HepG2 (cell line): ENCODE data around the gene LAMB3. TPM values are rescaled to one million over a fixed set of nuclear protein-coding genes. Genes with fewer than 3 reads are reported as not detected.

Experiments
- GMEB1 ChIP-seq: sonication (generic); formaldehyde crosslinking; IDR thresholded peaks from 2 replicates; pipeline ENCODE4 v1.5.1; 2020; ENCODE audit warnings: missing genetic modification reagents, mild to moderate bottlenecking, borderline replicate concordance
- KAT2B ChIP-seq: fragments of 150-350 bp; IDR thresholded peaks from 2 replicates; pipeline ENCODE4 v1.6.1; 2014; ENCODE audit warnings: low read depth, low read length, borderline replicate concordance
- SKIL ChIP-seq: sonication (generic); formaldehyde crosslinking; IDR thresholded peaks from 2 replicates; pipeline ENCODE4 v1.8.0; 2022; ENCODE audit warnings: missing genetic modification reagents, mild to moderate bottlenecking, moderate library complexity, borderline replicate concordance
- TOE1 ChIP-seq: sonication (generic); formaldehyde crosslinking; IDR thresholded peaks from 2 replicates; pipeline ENCODE4 v1.4.0; 2020; ENCODE audit warnings: mild to moderate bottlenecking, missing genetic modification reagents
- ZBTB33 ChIP-seq: sonication (generic); formaldehyde crosslinking; IDR thresholded peaks from 2 replicates; pipeline ENCODE4 v1.4.0; 2020; ENCODE audit warnings: missing genetic modification reagents
- ZNF264 ChIP-seq: sonication (generic); formaldehyde crosslinking; IDR thresholded peaks from 2 replicates; pipeline ENCODE4 v1.4.0; 2020; ENCODE audit warnings: missing genetic modification reagents
- ZNF576 ChIP-seq: sonication (generic); formaldehyde crosslinking; IDR thresholded peaks from 2 replicates; pipeline ENCODE4 v1.4.0; 2020; ENCODE audit warnings: mild to moderate bottlenecking, missing genetic modification reagents
- polyA plus RNA-seq, 8 experiments: library from polyadenylated mRNA; depleted of rRNA in 3 of 8; stranded (reverse) in 7 of 8; unstranded in 1 of 8; fragments of >200 nt; fragmentation: Illumina TruSeq in 4 of 8; extraction: Trizol in 4 of 8; gene quantifications; 2 replicates each; pipeline versions ENCODE4 v1.2.1 to v1.2.3, GENCODE V29; 2011 to 2016; ENCODE audit warnings: low read depth in 4 of 8, missing spikeins in 1 of 8, mixed read lengths in 1 of 8; ENCODE audit not compliant: insufficient read depth in 1 of 8
- total RNA-seq, 5 experiments: library from RNA; depleted of rRNA; stranded (reverse); fragments of >200 nt; fragmentation: Illumina TruSeq; extraction: Trizol; gene quantifications; 2 replicates each; pipeline ENCODE4 v1.2.3, GENCODE V29; 2016; ENCODE audit warnings: low read depth in 1 of 5
- TF ChIP-seq, protein P1 (sequence below): IDR thresholded peaks from 2 replicates; pipeline ENCODE4 v1.6.1; 2016; ENCODE audit warnings: low read depth, control low read depth
- TF ChIP-seq, protein P2 (sequence below): sonication (generic); formaldehyde crosslinking; IDR thresholded peaks from 2 replicates; pipeline ENCODE4 v1.4.0; 2020; ENCODE audit warnings: mild to moderate bottlenecking, missing genetic modification reagents
- TF ChIP-seq, protein P3 (sequence below): fragments of 450-650 bp; IDR thresholded peaks from 2 replicates; pipeline ENCODE4 v1.6.1; 2017

Gene LAMB3
- total and polyA plus RNA-seq, 2 of the 13 experiments (the other 11 are each of a cell fraction or from before 2014, with no cell fraction given), result 0.18 to 0.24 TPM

DNA sequence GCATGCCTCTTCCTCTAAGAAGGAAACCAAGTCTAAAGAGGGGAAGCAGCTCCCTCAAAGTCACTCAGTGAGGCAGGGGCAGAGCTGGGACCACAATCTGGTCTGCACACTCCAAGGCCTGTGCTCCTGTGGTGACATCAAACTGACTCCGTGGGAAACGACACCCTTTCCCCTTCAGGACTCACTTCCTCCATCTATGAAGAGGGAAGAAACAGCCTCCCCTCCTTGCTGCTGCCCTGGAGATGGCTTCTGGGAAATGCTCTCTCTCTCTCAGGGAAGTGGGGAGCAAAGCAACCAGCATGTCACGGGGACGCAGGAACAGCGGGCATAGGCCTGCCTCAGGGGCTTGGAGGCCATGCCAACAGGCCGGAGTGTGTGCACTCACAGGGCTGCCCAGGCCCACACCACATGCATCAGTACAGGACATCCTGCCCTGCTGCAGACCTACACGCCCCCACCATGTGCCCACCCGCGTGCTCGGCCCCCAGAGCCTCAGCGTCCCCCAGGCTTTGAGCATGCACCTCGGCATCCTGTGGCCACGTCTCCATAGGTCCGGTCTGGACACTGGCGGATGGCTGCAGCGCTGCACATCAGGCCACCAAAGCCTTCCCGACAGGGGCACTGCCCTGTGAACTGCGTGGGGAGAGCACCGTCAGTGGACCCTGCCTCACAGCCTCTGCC, 25.7 kb downstream of the LAMB3 start (continued):
- no peak for TF ChIP-seq GMEB1
- no peak for TF ChIP-seq KAT2B
- no peak for TF ChIP-seq ZBTB33 (CRISPR knock-in tag)
- TF ChIP-seq, protein P1, sequence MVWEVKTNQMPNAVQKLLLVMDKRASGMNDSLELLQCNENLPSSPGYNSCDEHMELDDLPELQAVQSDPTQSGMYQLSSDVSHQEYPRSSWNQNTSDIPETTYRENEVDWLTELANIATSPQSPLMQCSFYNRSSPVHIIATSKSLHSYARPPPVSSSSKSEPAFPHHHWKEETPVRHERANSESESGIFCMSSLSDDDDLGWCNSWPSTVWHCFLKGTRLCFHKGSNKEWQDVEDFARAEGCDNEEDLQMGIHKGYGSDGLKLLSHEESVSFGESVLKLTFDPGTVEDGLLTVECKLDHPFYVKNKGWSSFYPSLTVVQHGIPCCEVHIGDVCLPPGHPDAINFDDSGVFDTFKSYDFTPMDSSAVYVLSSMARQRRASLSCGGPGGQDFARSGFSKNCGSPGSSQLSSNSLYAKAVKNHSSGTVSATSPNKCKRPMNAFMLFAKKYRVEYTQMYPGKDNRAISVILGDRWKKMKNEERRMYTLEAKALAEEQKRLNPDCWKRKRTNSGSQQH, result no peak
- no peak for TF ChIP-seq ZNF264
- TF ChIP-seq, protein P2, sequence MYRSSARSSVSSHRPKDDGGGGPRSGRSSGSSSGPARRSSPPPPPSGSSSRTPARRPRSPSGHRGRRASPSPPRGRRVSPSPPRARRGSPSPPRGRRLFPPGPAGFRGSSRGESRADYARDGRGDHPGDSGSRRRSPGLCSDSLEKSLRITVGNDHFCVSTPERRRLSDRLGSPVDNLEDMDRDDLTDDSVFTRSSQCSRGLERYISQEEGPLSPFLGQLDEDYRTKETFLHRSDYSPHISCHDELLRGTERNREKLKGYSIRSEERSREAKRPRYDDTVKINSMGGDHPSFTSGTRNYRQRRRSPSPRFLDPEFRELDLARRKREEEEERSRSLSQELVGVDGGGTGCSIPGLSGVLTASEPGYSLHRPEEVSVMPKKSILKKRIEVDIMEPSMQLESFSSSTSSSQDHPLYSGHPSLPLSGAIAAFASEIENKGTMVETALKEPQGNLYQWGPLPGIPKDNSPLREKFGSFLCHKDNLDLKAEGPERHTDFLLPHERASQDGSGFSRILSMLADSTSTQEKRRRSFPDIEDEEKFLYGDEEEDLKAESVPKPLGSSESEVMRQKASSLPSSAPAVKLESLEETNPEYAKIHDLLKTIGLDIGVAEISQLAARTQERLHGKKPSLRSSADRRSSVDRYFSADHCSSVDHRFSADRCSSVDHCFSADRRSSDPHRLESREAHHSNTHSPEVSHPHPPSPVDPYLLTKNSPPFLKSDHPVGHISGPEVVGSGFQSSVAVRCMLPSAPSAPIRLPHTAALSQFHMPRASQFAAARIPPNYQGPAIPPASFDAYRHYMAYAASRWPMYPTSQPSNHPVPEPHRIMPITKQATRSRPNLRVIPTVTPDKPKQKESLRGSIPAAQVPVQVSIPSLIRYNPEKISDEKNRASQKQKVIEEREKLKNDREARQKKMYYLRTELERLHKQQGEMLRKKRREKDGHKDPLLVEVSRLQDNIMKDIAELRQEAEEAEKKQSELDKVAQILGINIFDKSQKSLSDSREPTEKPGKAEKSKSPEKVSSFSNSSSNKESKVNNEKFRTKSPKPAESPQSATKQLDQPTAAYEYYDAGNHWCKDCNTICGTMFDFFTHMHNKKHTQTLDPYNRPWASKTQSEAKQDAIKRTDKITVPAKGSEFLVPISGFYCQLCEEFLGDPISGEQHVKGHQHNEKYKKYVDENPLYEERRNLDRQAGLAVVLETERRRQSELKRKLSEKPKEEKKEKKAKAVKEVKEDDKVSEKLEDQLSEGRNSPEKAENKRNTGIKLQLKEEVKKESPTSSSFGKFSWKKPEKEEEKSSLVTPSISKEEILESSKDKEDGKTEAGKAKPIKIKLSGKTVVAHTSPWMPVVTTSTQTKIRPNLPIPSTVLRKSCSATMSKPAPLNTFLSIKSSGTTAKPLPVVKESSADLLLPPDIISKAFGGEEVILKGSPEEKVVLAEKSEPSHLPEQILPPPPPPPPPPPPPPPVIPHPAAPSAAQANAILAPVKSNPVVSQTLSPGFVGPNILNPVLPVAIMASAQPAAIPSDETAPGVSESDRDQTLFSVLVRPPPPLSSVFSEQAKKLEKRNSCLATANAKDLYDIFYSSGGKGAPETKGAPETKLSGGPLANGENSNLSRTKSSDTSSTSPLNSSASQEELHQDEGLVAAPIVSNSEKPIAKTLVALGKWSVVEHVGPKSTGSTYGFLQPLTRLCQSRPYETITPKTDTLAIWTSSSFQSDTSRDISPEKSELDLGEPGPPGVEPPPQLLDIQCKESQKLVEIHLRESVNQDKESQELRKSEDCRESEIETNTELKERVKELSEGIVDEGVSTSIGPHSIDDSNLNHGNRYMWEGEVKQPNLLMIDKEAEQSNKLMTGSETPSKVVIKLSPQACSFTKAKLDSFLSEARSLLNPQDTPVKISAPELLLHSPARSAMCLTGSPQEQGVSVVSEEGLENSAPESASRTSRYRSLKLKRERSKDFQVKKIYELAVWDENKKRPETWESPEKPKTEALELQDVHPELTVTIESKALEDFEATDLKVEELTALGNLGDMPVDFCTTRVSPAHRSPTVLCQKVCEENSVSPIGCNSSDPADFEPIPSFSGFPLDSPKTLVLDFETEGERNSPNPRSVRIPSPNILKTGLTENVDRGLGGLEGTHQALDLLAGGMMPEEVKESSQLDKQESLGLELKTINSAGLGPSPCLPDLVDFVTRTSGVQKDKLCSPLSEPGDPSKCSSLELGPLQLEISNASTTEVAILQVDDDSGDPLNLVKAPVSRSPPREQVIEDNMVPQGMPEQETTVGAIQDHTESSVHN (CRISPR knock-in tag), result no peak
- no peak for TF ChIP-seq ZNF576 (CRISPR knock-in tag)
- no peak for TF ChIP-seq TOE1
- TF ChIP-seq, protein P3, sequence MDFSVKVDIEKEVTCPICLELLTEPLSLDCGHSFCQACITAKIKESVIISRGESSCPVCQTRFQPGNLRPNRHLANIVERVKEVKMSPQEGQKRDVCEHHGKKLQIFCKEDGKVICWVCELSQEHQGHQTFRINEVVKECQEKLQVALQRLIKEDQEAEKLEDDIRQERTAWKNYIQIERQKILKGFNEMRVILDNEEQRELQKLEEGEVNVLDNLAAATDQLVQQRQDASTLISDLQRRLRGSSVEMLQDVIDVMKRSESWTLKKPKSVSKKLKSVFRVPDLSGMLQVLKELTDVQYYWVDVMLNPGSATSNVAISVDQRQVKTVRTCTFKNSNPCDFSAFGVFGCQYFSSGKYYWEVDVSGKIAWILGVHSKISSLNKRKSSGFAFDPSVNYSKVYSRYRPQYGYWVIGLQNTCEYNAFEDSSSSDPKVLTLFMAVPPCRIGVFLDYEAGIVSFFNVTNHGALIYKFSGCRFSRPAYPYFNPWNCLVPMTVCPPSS, result no peak
- no peak for TF ChIP-seq SKIL (CRISPR knock-in tag)
